GM18870 (cell line): ENCODE results near the gene TMEM235.
"Not testable (repeated sequence)": the region's sequence is repeated elsewhere in the genome, so short reads cannot be mapped to it uniquely, and the experiment has no call there.

Experiments
- ATAC-seq: cut with Tn5 transposase; IDR thresholded peaks from one replicate; pipeline ENCODE4 v1.9.1; 2021; ENCODE audit warnings: moderate library complexity; ENCODE audit not compliant: unreplicated experiment

TMEM235 gene

GRCh38 chr17:78237401-78238012, 6.1 kb downstream of the TMEM235 start:
- no peak for ATAC-seq

- ATAC-seq: no peak
These were observed 7.5 kb downstream of the TMEM235 start for GRCh38 chr17:78238823-78239488.

- no peak for ATAC-seq
These were observed 8.1 kb downstream of the TMEM235 start for GRCh38 chr17:78239489-78239931.

- ATAC-seq: no peak
These were observed 8.7 kb downstream of the TMEM235 start for GRCh38 chr17:78240012-78240655.

- ATAC-seq: no peak
These were observed 9.4 kb downstream of the TMEM235 start for GRCh38 chr17:78240839-78241238.

GRCh38 chr17:78241277-78242023, 10.0 kb downstream of the TMEM235 start:
- ATAC-seq: no peak

- ATAC-seq: peak; percentile 54
These were observed 10.8 kb downstream of the TMEM235 start for GRCh38 chr17:78242024-78242742.

GRCh38 chr17:78247304-78247703, 15.9 kb downstream of the TMEM235 start:
- no peak for ATAC-seq

GRCh38 chr17:78248051-78248914, 16.9 kb downstream of the TMEM235 start:
- no peak for ATAC-seq

- ATAC-seq: no peak
These were observed 17.8 kb downstream of the TMEM235 start for GRCh38 chr17:78249074-78249817.

- ATAC-seq: no peak
These were observed 18.7 kb downstream of the TMEM235 start for GRCh38 chr17:78249818-78250806.

- ATAC-seq: peak; percentile 58
These were observed 19.7 kb downstream of the TMEM235 start for GRCh38 chr17:78250891-78251772.

GRCh38 chr17:78251773-78252103, 20.3 kb downstream of the TMEM235 start:
- ATAC-seq: no peak

GRCh38 chr17:78252111-78252634, 20.7 kb downstream of the TMEM235 start:
- ATAC-seq: no peak

GRCh38 chr17:78252701-78253635, 21.5 kb downstream of the TMEM235 start:
- no peak for ATAC-seq

GRCh38 chr17:78253636-78253945, 22.2 kb downstream of the TMEM235 start:
- ATAC-seq: not testable (repeated sequence)
